Upper lobe of left lung (tissue), 4 donors: ENCODE results near the gene LRRTM2.

Experiments used
- EP300 ChIP-seq, 4 donors: sonication (generic); formaldehyde crosslinking; IDR thresholded peaks; one replicate each; pipeline ENCODE4 v1.5.1; 2017; ENCODE audit warnings: antibody characterized with exemption in 4 of 4, control low read depth in 2 of 4
- POLR2A ChIP-seq, 4 donors: fragments of 450-650 bp; IDR thresholded peaks; one replicate each; pipeline ENCODE4 v1.5.1; 2016 to 2017; ENCODE audit warnings: antibody characterized with exemption in 4 of 4, mild to moderate bottlenecking in 2 of 4
- POLR2AphosphoS5 ChIP-seq, 2 donors: sonication (generic); formaldehyde crosslinking; IDR thresholded peaks; one replicate each; pipeline ENCODE4 v1.5.1; 2017; ENCODE audit warnings: antibody characterized with exemption in 2 of 2
- TF ChIP-seq, protein P1 (sequence below), 6 experiments: fragments of 450-650 bp in 4 of 6; fragments of 200-600 bp in 2 of 6; sonication (generic) in 2 of 6; IDR thresholded peaks; one replicate each; pipeline ENCODE4 v1.5.1; 2016 to 2019; ENCODE audit warnings: antibody characterized with exemption in 6 of 6

- TF ChIP-seq POLR2A (IDR thresholded peaks at IDR 0.05) (no peak), POLR2AphosphoS5 (IDR thresholded peaks at IDR 0.05) (no peak), EP300 (IDR thresholded peaks at IDR 0.05) (no peak)
- TF ChIP-seq, protein P1, sequence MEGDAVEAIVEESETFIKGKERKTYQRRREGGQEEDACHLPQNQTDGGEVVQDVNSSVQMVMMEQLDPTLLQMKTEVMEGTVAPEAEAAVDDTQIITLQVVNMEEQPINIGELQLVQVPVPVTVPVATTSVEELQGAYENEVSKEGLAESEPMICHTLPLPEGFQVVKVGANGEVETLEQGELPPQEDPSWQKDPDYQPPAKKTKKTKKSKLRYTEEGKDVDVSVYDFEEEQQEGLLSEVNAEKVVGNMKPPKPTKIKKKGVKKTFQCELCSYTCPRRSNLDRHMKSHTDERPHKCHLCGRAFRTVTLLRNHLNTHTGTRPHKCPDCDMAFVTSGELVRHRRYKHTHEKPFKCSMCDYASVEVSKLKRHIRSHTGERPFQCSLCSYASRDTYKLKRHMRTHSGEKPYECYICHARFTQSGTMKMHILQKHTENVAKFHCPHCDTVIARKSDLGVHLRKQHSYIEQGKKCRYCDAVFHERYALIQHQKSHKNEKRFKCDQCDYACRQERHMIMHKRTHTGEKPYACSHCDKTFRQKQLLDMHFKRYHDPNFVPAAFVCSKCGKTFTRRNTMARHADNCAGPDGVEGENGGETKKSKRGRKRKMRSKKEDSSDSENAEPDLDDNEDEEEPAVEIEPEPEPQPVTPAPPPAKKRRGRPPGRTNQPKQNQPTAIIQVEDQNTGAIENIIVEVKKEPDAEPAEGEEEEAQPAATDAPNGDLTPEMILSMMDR (IDR thresholded peaks at IDR 0.05) = no peak
Measured at GRCh38 chr5:138922494-138922893, 47.4 kb upstream of the LRRTM2 start.
